Measurements from ENCODE around the gene IQGAP3. TPM values are rescaled to one million over a fixed set of nuclear protein-coding genes. Genes with fewer than 3 reads are reported as not detected.

The IQGAP3 gene
- polyA plus RNA-seq, 4 donors: 11.6 to 15.7 (median 13.6) TPM

GRCh38 chr1:156499842-156500542, 72.4 kb downstream of the IQGAP3 start:
- no peak for DNase-seq (ENCODE audit: low read depth in 4 of 4, low spot score in 3 of 4)

- peak in 1 of 4 donors; percentile 48 for DNase-seq (ENCODE audit: low read depth in 4 of 4, low spot score in 3 of 4)
Observed at GRCh38 chr1:156499194-156499841, 73.0 kb downstream of the IQGAP3 start.

- DNase-seq (ENCODE audit: low read depth in 4 of 4, low spot score in 3 of 4): no peak
Observed at GRCh38 chr1:156498432-156499193, 73.8 kb downstream of the IQGAP3 start.

- DNase-seq (ENCODE audit: low read depth in 4 of 4, low spot score in 3 of 4): no peak
Observed at GRCh38 chr1:156497743-156498431, 74.5 kb downstream of the IQGAP3 start.

- no peak for DNase-seq (ENCODE audit: low read depth in 4 of 4, low spot score in 3 of 4)
Observed at GRCh38 chr1:156497078-156497742, 75.2 kb downstream of the IQGAP3 start.

- DNase-seq (ENCODE audit: low read depth in 4 of 4, low spot score in 3 of 4): no peak
Observed at GRCh38 chr1:156496211-156496761, 76.1 kb downstream of the IQGAP3 start.

GRCh38 chr1:156495401-156496140, 76.8 kb downstream of the IQGAP3 start:
- no peak for DNase-seq (ENCODE audit: low read depth in 4 of 4, low spot score in 3 of 4)

- no peak for DNase-seq (ENCODE audit: low read depth in 4 of 4, low spot score in 3 of 4)
Observed at GRCh38 chr1:156494309-156494895, 78.0 kb downstream of the IQGAP3 start.

- DNase-seq (ENCODE audit: low read depth in 4 of 4, low spot score in 3 of 4): no peak
Observed at GRCh38 chr1:156493742-156494141, 78.6 kb downstream of the IQGAP3 start.

- DNase-seq (ENCODE audit: low read depth in 4 of 4, low spot score in 3 of 4): no peak
Observed at GRCh38 chr1:156493154-156493631, 79.2 kb downstream of the IQGAP3 start.

- no peak for DNase-seq (ENCODE audit: low read depth in 4 of 4, low spot score in 3 of 4)
Observed at GRCh38 chr1:156492591-156493080, 79.7 kb downstream of the IQGAP3 start.

- no peak for DNase-seq (ENCODE audit: low read depth in 4 of 4, low spot score in 3 of 4)
Observed at GRCh38 chr1:156492013-156492590, 80.3 kb downstream of the IQGAP3 start.

- DNase-seq (ENCODE audit: low read depth in 4 of 4, low spot score in 3 of 4): no peak
Observed at GRCh38 chr1:156491151-156491949, 81.0 kb downstream of the IQGAP3 start.

GRCh38 chr1:156490401-156491032, 81.8 kb downstream of the IQGAP3 start:
- no peak for DNase-seq (ENCODE audit: low read depth in 4 of 4, low spot score in 3 of 4)

GRCh38 chr1:156489935-156490293, 82.5 kb downstream of the IQGAP3 start:
- no peak for DNase-seq (ENCODE audit: low read depth in 4 of 4, low spot score in 3 of 4)

GRCh38 chr1:156489166-156489934, 83.0 kb downstream of the IQGAP3 start:
- DNase-seq (ENCODE audit: low read depth in 4 of 4, low spot score in 3 of 4): no peak
